Stimulated activated CD8-positive, alpha-beta memory T cell treated with anti-CD3 and anti-CD28 coated beads, Interleukin-2, amount 100 ng/mL, for 48 hours (primary cell): ENCODE results near the gene DENND6B.
"Not testable (repeated sequence)": the region's sequence is repeated elsewhere in the genome, so short reads cannot be mapped to it uniquely, and the experiment has no call there.

ENCODE experiments used
- DNase-seq, 2 donors: peaks; one replicate each; pipeline ENCODE4 v3.0.0-alpha.2; 2020; ENCODE audit warnings: low read depth in 2 of 2

Gene DENND6B

GRCh38 chr22:50286701-50287318 is 40.0 kb downstream of the DENND6B start:
- DNase-seq: no peak

GRCh38 chr22:50286275-50286674 is 40.5 kb downstream of the DENND6B start:
- DNase-seq: no peak

- DNase-seq: no peak
These were observed 41.1 kb downstream of the DENND6B start for GRCh38 chr22:50285568-50286229.

- DNase-seq: no peak
These were observed 42.3 kb downstream of the DENND6B start for GRCh38 chr22:50284479-50284878.

DNA sequence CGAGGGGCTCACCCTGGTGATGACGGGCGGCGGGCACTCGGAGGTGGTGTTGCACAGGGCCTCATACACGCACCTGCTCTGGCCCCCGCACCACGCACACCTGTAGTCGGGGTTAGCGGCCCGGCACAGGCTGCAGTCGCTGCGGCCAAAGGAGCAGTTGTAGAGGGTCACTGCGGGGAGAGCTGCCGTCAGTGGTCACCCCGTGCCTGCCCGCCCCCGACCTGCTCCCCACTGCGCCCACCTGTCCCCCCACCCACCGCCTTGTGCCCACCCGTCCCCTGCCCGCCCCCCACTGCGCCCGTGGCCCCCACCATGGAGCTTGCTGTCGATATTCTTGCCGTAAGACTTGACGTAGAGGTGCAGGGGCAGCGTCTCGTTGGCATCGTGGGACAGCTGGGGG is 43.0 kb downstream of the DENND6B start:
- DNase-seq: no peak

- DNase-seq: no peak
These were observed 44.3 kb downstream of the DENND6B start for GRCh38 chr22:50282361-50283155.

DNA sequence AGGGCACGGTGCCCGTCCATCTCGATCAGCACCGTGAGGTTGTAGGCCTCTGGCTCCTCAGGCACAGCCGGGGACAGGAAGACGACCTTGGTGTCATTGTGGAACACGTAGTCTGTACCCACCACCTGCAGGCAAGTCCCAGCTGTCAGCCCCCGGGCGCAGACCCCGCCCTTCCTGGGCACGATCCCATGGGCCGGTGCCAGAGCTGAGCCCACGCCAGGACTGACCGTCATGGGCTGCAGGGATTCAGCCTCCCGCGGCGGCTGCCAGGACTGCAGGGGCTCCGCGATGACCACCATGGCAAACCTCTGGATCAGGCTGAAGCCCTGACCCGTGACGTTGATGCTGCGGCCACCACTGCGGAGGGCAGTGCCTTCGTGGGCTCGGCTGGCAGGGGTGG is 44.9 kb downstream of the DENND6B start:
- DNase-seq: no peak

DNA sequence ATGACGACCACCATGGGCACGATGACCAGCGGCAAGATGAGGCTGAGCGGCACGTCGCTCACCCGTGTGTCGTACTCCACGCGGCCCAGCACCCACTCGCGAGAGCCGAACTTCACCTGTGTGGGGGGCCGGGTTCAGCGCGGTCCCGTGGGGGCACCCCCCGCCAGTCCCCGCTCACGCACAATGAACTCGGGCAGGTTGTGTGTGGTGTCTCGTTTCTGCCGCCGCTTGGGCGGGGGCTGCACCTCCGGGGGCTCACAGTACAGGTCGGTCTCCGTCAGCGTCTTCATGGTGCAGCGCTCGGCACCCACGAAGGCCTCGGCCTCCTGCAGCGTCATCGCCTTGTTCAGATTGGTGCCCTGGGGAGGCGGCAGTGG is 45.4 kb downstream of the DENND6B start:
- no peak for DNase-seq

- no peak for DNase-seq
These were observed 46.0 kb downstream of the DENND6B start for GRCh38 chr22:50280708-50281383.

GRCh38 chr22:50280022-50280707 is 46.6 kb downstream of the DENND6B start:
- no peak for DNase-seq

- DNase-seq: no peak
These were observed 47.7 kb downstream of the DENND6B start for GRCh38 chr22:50278956-50279619.

DNA sequence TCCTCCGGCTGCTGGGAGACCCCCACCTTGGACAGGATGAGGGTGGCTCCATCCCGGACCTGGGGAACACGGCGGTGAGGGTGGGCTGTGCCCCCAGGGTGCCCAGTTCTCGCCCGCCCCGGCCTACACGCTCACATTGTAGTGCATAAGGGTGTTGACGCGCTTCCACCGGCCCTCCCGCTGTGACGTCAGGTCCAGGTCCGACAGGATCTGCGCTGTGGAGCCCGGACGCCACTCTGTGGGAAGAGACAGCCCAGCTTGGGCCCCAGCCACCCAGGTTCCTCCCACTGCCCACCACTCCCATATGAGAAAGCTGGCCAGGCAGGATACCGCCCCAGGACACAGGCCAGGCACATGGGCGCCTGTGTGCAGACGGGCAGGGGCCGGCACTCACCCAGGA is 48.4 kb downstream of the DENND6B start:
- no peak for DNase-seq

DNA sequence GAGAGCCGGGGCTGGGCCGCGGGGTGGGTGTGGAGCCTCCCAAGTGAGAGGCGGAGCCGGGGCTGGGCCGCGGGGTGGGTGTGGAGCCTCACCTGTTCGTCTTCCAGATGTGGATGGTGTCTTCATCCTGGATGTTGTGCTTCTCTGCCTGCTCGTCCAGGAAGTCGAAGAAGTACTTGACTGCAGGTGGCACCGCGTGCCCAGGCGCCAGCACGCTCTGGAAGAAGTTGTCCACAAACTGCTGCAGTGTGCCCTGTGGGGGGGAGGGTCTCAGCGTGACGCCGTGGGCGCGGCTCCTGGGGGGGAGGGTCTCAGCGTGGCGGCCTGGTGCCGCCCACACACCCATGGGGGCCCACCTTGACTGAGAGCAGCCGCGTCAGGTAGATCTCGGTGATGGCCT is 49.1 kb downstream of the DENND6B start:
- DNase-seq: no peak

- DNase-seq: peak in 1 of 2 donors; percentile 55
These were observed 50.7 kb downstream of the DENND6B start for GRCh38 chr22:50276143-50276542.

DNA sequence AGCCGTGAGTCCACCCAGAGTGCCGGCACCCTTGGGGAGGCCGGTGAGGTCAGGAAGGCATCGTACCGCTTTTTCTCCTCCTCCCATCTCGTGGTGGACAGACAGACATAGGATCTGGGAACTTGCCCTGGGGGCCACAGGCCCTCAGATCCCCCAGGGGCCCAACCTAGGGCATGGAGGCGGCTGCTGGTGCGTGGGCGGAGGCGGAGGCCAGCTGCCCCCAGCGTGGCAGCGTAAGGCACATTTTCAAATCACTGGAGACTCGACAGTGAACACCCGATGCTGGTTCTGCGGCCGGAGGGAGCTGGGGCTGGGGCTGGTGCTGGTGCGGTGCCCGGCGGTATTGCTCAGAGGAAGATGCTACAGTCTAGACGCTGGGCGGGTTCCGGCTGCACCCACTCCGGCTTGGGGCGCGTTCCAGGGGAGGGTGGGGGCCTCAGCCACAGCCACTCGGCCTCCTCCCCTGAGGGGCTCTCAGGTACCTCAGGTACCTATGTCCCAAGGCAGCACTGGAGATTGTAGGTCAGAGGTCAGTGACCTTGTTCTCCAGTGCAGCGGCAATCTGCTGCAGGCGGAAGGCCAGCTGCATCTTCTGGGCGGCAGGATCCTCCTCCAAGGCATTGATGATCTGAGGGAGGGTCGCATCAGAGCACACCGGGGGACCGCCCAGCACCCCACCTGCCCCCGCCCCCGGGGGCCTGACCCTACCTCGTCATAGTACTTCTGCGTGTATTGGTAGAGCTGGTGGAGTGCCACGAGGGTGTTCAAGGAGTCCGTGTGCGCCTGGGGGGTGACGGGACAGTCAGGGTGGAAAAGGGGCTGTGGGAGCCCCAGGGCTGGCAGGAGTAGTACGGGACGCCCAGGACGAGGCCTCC is 51.4 kb downstream of the DENND6B start:
- DNase-seq: no peak

DNA sequence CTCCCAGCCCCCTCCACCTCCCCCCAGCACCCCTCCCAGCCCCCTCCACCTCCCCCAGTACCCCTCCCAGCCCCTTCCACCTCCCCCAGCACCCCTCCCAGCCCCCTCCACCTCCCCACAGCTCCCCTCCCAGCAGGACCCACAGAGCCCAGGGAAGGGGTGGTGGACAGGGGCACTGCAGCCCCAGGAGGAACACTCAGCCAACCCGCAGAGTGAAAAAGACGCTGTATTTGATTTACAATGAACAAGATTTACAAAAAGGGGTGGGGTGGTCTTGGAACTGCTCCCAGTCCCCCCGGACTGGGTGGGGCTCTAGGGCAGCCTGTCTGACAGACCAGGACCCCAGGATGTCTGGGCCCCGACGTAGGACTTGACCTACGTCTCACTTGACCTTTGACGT is 52.0 kb downstream of the DENND6B start:
- DNase-seq: no peak

DNA sequence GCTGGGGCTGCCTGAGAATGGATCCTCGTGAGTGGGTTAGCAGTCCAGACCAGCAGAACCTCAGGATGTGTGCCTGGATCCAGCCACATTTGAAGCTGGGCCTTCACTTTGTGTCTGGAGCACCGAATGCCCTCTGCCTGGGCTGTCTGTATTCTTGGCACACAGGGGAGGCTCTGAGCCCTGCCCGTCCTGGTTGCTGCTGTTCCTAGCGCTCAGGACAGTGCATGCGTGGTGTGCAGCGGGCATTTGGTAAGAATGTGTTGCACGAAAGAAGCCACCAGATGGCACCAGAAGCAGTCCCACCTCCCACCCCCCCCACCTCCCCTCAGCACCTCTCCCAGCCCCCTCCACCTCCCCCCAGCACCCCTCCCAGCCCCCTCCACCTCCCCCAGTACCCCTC is 52.5 kb downstream of the DENND6B start:
- no peak for DNase-seq

DNA sequence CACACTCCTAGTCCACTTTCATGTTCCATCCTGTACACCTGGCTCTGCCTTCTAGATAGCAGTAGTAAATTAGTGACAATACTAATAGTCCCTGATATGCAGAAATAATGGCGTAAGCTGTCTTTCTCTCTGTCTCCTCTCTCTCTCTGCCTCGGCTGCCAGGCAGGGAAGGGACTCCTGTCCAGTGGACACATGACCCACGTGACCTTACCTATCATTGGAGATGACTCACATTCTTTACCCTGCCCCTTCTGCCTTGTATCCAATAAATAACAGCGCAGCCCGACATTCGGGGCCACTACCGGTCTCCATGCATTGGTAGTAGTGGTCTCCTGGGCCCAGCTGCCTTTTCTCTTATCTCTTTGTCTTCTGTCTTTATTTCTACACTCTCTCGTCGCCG is 53.0 kb downstream of the DENND6B start:
- not testable (repeated sequence) for DNase-seq

- not testable (repeated sequence) for DNase-seq
These were observed 53.5 kb downstream of the DENND6B start for GRCh38 chr22:50273352-50273751.
